Ramos (cell line): ENCODE data around the gene OPRL1.
"Not testable (repeated sequence)": the region's sequence is repeated elsewhere in the genome, so short reads cannot be mapped to it uniquely, and the experiment has no call there.

ENCODE experiments used
- in situ Hi-C: fragments of 300-500 bp; cut with MboI; formaldehyde crosslinking; loops from one replicate; pipeline ENCODE4 v1.14.3; 2022; ENCODE audit warnings: low sequenced_read_pairs; ENCODE audit not compliant: unreplicated experiment

Gene OPRL1

DNA sequence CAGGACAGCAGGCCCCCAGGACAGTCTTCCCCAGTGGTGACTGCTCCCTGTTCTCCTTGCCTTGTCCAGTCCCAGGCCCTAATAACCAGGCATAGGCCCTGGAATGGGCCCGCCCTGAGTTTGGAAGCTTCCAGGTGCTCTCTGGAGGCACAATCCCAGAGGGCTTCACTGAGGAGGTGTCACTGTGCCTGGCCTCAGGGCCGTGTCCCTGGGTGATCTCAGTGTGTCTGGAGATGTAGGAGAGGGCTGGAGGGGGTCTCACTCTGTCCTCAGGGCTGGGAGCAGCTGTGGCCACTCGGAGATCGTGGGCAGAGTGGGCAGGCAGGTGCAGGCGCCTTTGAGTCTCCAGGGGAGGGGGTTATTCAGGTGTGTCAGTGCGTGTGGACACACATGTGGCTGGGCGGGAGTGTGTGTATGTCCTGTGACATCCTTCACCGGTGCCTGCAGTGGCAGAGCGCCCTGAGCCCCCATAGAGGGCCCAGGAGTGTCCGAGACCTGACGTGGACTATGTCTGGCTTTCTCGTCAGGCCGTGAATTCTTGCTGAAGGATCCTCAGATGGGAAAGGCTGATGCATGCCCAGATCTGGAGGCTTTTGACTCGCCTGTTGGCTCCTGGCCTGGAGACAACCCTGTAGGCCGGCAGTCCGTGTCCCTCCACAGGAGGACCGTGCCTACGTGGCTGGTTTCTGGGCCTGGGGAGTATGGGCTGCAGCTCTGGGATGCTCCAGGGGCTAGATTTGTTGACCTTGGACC is 33.0 kb downstream of the OPRL1 start:
- in situ Hi-C loops: no loop called here

DNA sequence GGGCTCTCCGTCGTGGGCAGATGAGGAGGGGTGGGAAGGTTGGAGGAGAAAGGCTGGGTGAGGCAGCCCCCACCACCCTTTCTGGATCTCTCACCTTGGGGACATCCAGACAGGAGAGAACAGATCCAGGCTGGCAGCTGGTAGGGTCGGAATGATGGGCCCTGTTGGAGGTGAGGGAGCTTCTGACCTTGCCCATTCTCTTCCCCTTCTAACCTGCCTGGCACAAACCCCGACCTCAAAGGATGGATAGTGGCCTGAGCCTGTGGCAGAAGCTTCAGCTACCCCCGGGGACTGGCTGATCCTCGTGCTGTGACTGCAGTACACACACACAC is 33.5 kb downstream of the OPRL1 start:
- in situ Hi-C loops: no loop called here

DNA sequence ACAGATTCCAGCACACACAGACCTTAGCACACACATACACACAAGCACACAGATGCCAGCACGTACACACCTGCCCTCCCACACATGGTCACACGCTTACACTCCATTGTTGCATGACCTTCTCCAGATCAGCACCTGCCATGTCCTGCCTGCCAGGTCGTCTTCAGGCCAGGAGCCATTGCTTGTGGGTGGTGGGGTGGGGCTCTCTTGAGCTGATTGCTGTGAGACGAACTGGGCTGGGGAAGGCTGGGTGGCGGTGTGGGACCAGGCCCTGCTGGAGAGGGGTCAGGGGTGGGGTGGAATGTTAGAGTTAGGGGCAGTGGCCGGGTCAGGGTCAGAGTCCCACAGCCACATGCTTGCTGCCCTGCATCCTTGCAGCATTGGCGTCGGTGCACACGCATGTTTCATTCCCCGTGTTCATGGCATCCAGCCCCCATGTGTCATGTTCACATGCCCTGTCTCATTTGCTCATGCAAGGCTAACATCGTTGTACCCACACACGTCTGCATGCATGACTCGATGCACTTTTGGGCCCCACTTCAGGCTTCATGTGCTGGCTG is 34.0 kb downstream of the OPRL1 start:
- in situ Hi-C loops: no loop called here

DNA sequence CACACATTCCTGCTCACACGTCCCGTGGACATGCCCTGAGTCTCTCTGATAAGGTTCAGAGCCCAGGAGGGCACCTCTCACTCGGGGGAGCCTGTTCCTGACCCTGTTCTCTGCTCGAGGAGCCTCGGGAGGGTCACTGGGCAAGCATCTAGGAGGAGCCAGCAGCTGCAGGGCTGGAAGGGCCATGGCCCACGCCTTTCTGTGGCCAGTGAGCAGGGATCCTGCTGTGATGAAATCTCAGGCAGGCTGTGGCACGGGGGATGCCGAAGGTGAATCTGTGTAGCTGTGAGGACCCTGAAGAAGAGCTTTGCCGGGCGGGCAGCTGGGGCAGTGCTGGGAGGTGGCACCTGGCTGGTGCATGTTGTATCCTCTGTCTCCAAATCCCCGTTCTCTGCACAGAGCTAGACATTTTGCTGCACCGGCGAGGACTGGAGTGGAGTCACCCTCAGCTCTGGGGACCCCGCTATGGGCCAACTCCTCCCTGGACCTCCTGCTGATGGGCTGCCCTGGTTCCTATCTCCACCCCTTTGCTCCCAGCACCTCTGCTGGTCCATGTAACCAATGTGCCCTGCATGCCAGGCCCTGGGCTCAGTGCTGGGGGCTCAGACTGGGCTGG is 34.6 kb downstream of the OPRL1 start:
- in situ Hi-C loops: no loop called here

DNA sequence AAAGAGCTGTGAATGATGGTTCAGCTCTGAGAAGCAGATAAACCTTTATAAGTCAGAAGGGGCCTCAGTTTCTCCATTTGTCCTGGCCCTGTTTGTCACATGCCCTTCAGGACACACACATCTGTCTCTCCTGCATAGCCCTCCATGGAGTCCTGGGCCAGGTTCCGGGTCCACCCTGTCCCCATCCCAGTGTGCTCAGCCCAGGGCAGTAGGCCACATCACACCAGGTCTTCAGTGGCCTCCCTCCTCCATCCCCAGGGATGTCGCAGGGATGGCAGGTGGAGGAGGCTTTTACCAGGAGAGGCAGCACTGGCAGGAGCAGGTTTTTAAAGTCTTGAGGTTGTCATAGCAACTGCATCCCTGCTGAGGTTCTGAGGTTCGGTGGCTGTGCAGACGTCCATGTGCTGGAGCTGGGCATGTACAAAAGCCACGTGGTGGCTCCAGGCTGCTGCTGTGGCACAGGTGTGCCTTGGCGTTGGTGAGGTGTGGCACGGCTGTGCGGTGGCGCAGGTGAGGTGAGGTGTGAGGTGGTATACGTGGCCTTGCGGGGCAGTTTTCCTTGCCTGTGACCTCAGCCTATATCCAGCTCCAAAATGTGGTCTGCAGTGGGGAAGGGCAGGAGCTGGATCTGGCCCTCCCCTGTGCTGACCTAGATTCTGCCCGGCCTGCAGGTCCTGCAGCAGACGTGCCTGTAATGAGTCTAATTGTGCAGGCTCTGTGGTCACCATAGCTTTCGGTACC is 35.5 kb downstream of the OPRL1 start:
- in situ Hi-C loops: no loop called here

DNA sequence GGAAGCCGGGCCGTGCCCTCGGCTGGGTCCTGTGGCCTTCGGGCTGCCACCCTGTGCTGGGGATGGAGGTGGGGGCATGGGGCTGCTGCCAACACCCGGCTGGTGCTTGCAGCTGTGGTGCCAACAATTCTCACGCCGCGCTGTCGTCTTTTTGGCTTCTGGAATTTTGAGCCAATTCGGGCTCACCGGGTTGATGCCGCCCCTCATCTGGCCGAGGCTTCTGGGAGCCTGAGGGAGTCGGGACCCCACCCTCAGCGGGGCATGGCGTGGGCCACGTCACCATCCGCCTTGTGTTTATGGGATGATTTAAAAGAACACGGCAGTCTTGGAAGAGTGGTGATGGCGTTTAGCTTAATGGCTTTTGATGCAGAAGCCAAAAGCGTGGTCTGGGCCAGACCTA is 36.1 kb downstream of the OPRL1 start:
- in situ Hi-C loops: no loop called here

GRCh38 chr20:64116541-64117431 is 36.9 kb downstream of the OPRL1 start:
- in situ Hi-C loops: no loop called here

DNA sequence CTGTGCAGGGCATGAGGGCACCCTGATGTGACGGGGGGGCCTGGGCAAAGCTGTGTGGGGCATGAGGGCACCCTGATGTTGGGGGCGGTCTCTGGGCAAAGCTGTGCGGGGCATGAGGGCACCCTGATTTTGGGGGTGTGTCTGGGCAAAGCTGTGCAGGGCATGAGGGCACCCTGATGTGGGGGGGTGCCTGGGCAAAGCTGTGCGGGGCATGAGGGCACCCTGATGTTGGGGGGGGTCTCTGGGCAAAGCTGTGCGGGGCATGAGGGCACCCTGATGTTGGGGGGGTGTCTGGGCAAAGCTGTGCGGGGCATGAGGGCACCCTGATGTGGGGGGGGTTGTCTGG is 37.5 kb downstream of the OPRL1 start:
- in situ Hi-C loops: not testable (repeated sequence)

- in situ Hi-C loops: no loop called here
Observed at GRCh38 chr20:64119301-64119680, 39.4 kb downstream of the OPRL1 start.

DNA sequence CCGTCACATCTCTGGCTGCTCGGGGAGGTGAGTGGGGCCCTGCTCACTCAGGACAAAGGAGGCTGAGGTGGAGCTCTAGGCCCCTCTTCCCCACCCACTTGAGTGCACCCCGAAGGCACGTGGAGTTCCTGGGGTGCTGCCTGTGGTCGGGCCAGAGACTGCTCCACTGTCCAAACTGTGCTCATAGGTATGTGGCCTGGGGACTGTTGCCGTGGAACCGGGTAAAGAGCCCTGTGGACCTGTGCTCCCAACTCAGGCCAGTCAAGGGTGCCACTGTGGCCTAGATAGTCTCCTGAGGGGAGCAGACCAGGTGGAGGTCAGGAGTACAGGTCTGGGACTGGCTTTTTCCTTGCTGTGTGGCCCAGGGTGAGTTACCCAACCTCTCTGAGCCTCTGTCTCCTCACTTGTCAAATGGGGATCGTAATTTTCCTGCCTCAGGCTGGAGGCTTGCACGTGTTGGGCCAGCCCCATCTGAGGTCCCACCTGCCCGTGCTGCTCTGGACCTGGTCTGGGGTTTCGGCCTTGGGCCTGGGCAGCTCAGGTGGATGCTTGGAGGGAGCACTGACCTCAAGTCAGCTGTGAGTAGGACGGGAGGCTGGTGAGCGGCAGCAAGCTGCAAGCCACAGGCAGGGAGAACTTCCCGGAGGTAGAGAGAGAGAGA is 39.9 kb downstream of the OPRL1 start:
- in situ Hi-C loops: loop anchor here (10.0 kb wide), 1 partner anchor 75 kb away; the partner anchor contains the start of gene SOX18

GRCh38 chr20:64121586-64121985 is 41.7 kb downstream of the OPRL1 start:
- in situ Hi-C loops: loop anchor here (10.0 kb wide), 1 partner anchor 77 kb away; the partner anchor contains the start of gene SOX18

DNA sequence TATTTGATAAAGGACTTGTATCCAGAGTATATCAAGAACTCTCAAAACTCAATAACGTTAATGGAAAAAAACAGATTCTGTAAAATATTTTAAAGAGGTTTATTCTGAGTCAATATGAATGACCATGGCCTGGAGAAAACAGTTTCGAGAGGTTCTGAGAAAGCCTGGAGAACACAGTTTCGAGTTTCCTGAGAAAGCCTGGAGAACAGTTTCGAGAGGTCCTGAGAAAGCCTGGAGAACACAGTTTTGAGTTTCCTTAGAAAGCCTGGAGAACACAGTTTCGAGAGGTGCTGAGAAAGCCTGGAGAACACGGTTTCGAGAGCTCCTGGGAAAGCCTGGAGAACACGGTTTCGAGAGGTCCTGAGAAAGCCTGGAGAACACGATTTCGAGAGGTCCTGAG is 43.0 kb downstream of the OPRL1 start:
- in situ Hi-C loops: loop anchor here (10.0 kb wide), 1 partner anchor 78 kb away; the partner anchor contains the start of gene SOX18

DNA sequence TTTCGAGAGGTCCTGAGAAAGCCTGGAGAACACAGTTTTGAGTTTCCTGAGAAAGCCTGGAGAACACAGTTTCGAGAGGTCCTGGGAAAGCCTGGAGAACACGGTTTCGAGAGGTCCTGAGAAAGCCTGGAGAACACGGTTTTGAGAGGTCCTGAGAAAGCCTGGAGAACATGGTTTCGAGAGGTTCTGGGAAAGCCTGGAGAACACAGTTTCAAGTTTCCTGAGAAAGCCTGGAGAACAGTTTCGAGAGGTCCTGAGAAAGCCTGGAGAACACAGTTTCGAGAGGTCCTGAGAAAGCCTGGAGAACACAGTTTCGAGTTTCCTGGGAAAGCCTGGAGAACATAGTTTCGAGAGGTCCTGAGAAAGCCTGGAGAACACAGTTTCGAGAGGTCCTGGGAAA is 43.6 kb downstream of the OPRL1 start:
- in situ Hi-C loops: loop anchor here (10.0 kb wide), 1 partner anchor 79 kb away; the partner anchor contains the start of gene SOX18

GRCh38 chr20:64129146-64129782 is 49.4 kb downstream of the OPRL1 start:
- in situ Hi-C loops: loop anchor here (10.0 kb wide), 1 partner anchor 84 kb away; the partner anchor contains the start of gene SOX18

DNA sequence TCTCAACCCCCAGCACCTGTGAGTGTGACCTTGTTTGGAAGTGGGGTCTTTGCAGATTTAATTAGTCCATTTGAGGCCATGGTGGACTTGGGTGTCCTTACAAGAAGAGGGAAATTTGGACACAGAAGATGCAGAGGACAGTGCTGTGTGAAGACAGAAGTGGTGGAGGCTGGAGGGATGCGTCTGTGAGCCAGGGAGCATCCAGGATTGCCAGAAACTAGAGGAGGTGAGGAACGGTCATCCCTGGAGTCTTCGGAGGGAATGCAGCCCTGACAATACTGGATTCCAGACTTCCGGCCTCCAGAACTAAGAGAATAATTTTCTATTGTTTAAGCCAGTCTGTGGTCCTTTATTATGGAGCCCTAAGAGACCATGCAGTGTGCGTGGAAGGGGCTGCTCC is 50.4 kb downstream of the OPRL1 start:
- in situ Hi-C loops: no loop called here

DNA sequence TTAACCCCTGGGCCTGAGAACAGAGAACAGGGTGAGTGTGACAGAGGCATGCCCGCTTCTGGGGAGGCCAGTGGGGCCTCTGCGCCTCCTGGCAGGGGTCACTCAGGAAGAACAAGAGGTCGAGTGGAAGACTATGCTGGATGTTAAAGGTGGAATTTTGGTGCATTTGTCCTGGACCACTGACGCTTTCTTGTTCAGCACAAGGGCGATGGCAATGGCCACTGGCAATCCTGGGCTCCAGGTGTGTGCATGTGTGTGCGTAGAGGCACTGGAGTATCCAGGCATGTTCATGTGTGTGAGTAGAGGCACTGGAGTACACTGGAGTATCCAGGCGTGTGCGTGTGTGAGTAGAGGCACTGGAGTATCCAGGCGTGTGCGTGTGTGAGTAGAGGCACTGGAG is 51.0 kb downstream of the OPRL1 start:
- in situ Hi-C loops: no loop called here

- in situ Hi-C loops: no loop called here
Observed at GRCh38 chr20:64131406-64131805, 51.5 kb downstream of the OPRL1 start.

- in situ Hi-C loops: no loop called here
Observed at GRCh38 chr20:64133951-64134407, 54.1 kb downstream of the OPRL1 start.

DNA sequence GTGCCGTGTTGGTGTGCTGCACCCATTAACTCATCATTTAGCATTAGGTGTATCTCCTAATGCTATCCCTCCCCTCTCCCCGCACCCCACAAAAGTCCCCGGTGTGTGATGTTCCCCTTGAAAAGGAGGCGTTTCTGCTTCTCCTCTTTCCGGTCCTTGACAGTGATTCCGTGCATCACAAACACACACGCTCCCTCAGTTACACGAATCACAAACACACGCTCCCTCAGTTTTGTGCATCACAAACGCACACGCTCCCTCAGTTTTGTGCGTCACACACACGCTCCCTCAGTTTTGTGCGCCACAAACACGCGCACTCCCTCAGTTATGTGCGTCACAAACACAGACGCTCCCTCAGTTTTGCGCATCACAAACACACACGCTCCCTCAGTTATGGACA is 54.9 kb downstream of the OPRL1 start:
- in situ Hi-C loops: not testable (repeated sequence)
